Gastrocnemius medialis (tissue), 4 donors: ENCODE measurements around the gene CDSN.

Experiments
- CTCF ChIP-seq, 5 experiments: fragments of 450-650 bp in 3 of 5; fragments of 200-600 bp in 2 of 5; sonication (generic) in 2 of 5; IDR thresholded peaks in 4 of 5; conservative IDR thresholded peaks in 1 of 5; 1 replicate in 4 of 5; 2 replicates in 1 of 5; pipeline ENCODE4 v1.5.1; 2016 to 2019; ENCODE audit warnings: antibody characterized with exemption in 5 of 5, mild to moderate bottlenecking in 3 of 5, moderate library complexity in 3 of 5
- POLR2A ChIP-seq, 2 donors: fragments of 450-650 bp; IDR thresholded peaks; one replicate each; pipeline ENCODE4 v1.6.1; 2017; ENCODE audit warnings: antibody characterized with exemption in 2 of 2, mild to moderate bottlenecking in 2 of 2, moderate library complexity in 2 of 2

GRCh38 chr6:31115941-31116560 is 4.2 kb downstream of the CDSN start:
- TF ChIP-seq CTCF (IDR thresholded peaks at IDR 0.05 in 4 of 5, conservative IDR thresholded peaks at IDR 0.05 in 1 of 5): no peak
- no peak for TF ChIP-seq POLR2A (IDR thresholded peaks at IDR 0.05)
